Body of pancreas (tissue), 4 donors: Measurements from ENCODE around the gene ADSS1. TPM values are rescaled to one million over a fixed set of nuclear protein-coding genes. Genes with fewer than 3 reads are reported as not detected.
A peak's percentile ranks its signal among the peaks of the same experiment; 100 is the strongest.

Experiments
- ATAC-seq: fragments of 150-250 bp; one replicate; pipeline ENCODE4 v1.9.1; 2016
- DNase-seq, 4 donors: peaks; one replicate each; pipeline ENCODE4 v3.0.0-alpha.2; 2019
- H3K27ac ChIP-seq, 4 donors: fragments of 200-600 bp; sonication (generic); 1 replicate in 3 of 4; 2 replicates in 1 of 4; pipeline versions ENCODE4 v1.5.1 to v1.6.1; 2016 to 2019; ENCODE audit warnings: mild to moderate bottlenecking in 1 of 4, mixed read lengths in 1 of 4, moderate library complexity in 1 of 4
- H3K27me3 ChIP-seq, 2 donors: fragments of 200-600 bp; sonication (generic); one replicate each; pipeline ENCODE4 v1.6.0; 2016; ENCODE audit warnings: mild to moderate bottlenecking in 1 of 2
- H3K36me3 ChIP-seq, 2 donors: fragments of 200-600 bp; sonication (generic); replicated peaks in 1 of 2; 2 replicates each; pipeline ENCODE4 v1.5.1; 2016; ENCODE audit warnings: low read depth in 2 of 2; ENCODE audit not compliant: insufficient read depth in 1 of 2
- H3K4me1 ChIP-seq: fragments of 200-600 bp; sonication (generic); one replicate; pipeline ENCODE4 v1.6.0; 2016
- H3K4me3 ChIP-seq, 2 donors: fragments of 200-600 bp; sonication (generic); 1 replicate in 1 of 2; 2 replicates in 1 of 2; pipeline ENCODE4 v1.5.1; 2016 to 2019
- H3K9me3 ChIP-seq, 3 donors: fragments of 200-600 bp; sonication (generic); 1 replicate in 2 of 3; 2 replicates in 1 of 3; pipeline ENCODE4 v1.5.1; 2016
- POLR2A ChIP-seq, 3 donors: fragments of 450-650 bp; IDR thresholded peaks; one replicate each; pipeline ENCODE4 v1.6.1; 2016; ENCODE audit warnings: antibody characterized with exemption in 3 of 3, mild to moderate bottlenecking in 2 of 3
- WGBS, 2 donors: methylation state at CpG; one replicate each; pipeline ENCODE4 v1.1.5; 2017; 5-methylcytosine and 5-hydroxymethylcytosine counted together
- intact Hi-C: fragments of 100-400 bp; cut with DNase I; formaldehyde crosslinking; loops from one replicate; pipeline ENCODE4 v1.15.1; 2023
- total RNA-seq, 2 donors: library from RNA; depleted of rRNA; stranded (reverse); fragments of >200 nt; gene quantifications; one replicate each; pipeline ENCODE4 v1.1.0, GENCODE V29; 2016
- TF ChIP-seq, protein P1 (sequence below), 7 experiments: fragments of 450-650 bp in 4 of 7; fragments of 200-600 bp in 3 of 7; sonication (generic) in 3 of 7; IDR thresholded peaks; one replicate each; pipeline ENCODE4 v1.5.1; 2016 to 2019; ENCODE audit warnings: antibody characterized with exemption in 7 of 7

The ADSS1 gene
- total RNA-seq, 2 donors from 2014 or later, result 4.0 to 4.7 TPM

DNA sequence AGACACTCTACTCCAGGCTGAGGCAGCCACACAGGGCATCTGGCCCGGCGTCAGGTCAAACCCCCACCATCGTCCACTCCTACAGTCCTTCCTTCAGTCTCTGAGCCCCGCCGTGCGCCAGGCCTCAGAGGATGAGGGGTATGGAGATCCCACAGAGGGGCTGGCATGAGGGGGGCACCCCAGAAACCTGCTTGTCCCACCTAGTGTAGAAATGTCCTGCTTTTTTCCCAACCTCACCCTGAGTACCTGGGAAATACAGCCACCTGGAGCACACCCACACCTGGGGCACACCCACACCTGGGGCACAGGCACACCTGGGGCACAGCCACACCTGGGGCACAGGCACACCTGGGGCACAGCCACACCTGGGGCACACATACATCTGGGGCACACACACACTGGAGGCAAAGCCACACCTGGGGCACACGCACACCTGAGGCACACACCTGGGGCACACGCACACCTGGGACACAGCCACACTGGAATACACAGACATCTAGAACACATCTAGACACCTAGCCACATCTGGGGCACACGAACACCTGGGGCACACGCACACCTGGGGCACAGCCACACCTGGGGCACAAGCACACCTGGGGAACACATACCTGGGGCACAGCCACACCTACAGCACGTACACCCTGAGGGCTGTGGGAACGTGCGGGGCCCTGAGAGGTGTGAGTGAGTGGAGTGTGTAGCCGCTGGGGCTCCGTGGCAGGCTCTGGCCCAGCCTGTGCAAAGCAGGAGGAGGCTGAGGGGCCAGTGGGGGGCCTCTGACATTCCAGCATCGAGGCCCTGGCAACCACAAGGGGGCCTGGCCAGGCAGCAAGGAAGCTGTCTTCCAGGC, 53.2 kb downstream of the ADSS1 start:
- no peaks in the 10 kb centered on the region for H3K9me3 ChIP-seq
- WGBS, 2 donors, result 77 to 83% methylated on average over 4 to 16 of the region's 16 CpGs
- no peaks in the 10 kb centered on the region for H3K27me3 ChIP-seq
- no peak for TF ChIP-seq POLR2A (IDR thresholded peaks at IDR 0.05)
- TF ChIP-seq, protein P1, sequence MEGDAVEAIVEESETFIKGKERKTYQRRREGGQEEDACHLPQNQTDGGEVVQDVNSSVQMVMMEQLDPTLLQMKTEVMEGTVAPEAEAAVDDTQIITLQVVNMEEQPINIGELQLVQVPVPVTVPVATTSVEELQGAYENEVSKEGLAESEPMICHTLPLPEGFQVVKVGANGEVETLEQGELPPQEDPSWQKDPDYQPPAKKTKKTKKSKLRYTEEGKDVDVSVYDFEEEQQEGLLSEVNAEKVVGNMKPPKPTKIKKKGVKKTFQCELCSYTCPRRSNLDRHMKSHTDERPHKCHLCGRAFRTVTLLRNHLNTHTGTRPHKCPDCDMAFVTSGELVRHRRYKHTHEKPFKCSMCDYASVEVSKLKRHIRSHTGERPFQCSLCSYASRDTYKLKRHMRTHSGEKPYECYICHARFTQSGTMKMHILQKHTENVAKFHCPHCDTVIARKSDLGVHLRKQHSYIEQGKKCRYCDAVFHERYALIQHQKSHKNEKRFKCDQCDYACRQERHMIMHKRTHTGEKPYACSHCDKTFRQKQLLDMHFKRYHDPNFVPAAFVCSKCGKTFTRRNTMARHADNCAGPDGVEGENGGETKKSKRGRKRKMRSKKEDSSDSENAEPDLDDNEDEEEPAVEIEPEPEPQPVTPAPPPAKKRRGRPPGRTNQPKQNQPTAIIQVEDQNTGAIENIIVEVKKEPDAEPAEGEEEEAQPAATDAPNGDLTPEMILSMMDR (IDR thresholded peaks at IDR 0.05), result no peak
- peaks cover 52% of the 10 kb centered on the region for H3K4me1 ChIP-seq
- peaks cover 4 to 10% of the 10 kb centered on the region in 2 donors for H3K36me3 ChIP-seq
- intact Hi-C loops, result no loop called here
- no peak for DNase-seq
- no peak overlapping the region for H3K4me3 ChIP-seq
- no peak for ATAC-seq
- peak overlapping the region in 2 of 4 donors; percentile 22 to 81 for H3K27ac ChIP-seq

DNA sequence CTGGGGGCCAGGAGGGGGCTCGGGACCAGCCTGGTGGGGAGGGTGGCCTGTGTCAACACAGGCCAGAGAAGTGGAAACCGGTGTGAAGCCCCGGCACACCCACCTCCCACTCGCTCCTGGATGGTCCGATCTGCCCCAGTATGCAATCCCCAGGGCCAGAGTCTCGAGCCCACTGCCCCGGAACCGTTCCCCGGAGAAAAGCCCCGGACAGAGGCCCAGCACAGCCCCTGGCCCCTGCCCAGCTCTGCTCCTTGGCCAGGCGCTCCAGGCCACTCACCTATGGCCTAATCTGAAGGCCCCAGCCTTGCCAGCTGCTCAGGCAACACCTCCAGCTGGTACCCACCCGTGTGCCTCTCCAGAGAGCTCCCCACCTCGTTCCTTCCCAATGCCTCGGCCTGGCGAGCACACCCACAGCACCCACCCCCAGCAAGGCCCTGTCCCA, 53.8 kb downstream of the ADSS1 start:
- Histone ChIP-seq H3K9me3 (no peaks in the 10 kb centered on the region), H3K4me1 (peaks cover 52% of the 10 kb centered on the region), H3K27ac (peak overlapping the region in 2 of 4 donors; percentile 16 to 81), H3K27me3 (no peaks in the 10 kb centered on the region), H3K36me3 (peaks cover 0 to 5% of the 10 kb centered on the region in 2 donors), H3K4me3 (no peak overlapping the region)
- ATAC-seq, result no peak
- intact Hi-C loops, result no loop called here
- no peak for DNase-seq
- 61 to 68% methylated on average over 5 to 15 of the region's 15 CpGs for WGBS, 2 donors
- TF ChIP-seq, protein P1 (IDR thresholded peaks at IDR 0.05), result no peak
- TF ChIP-seq POLR2A (IDR thresholded peaks at IDR 0.05), result no peak

DNA sequence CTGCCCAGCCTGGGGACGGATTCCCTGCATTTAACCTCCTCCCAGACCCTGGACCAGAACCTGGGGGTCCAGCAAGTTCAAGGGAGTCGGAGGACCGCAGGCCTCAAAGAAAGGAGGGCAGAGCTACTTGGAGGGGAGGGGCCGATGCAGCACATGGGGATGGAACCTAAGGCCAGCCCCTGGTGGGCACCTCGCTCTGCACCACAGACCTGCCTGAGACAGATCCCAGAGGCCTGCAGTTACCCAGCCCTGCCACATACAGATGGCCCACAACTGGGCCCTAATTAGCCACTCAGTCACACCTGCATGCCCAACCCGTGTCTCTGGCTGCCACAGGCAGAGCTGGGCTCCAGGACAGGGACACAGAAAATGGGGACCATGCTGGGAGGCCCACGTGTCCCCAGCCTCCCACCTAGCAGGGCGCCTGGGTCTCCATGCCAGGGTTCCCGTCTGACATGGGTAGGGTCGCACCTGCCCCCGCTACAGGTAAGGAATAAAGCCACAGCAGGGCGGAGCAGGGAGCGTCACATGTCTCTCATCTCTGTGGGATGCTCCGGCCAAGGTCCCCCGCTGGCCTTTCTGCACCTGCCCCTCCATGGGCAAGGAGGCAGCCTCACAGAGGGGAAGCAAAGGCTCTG, 54.8 kb downstream of the ADSS1 start:
- no peak for ATAC-seq
- Histone ChIP-seq H3K9me3 (no peaks in the 10 kb centered on the region), H3K4me1 (peaks cover 44% of the 10 kb centered on the region), H3K36me3 (peaks cover 0 to 3% of the 10 kb centered on the region in 2 donors), H3K4me3 (no peak overlapping the region), H3K27me3 (no peaks in the 10 kb centered on the region), H3K27ac (peak overlapping the region in 1 of 4 donors; percentile 81)
- TF ChIP-seq POLR2A (IDR thresholded peaks at IDR 0.05), result no peak
- TF ChIP-seq, protein P1 (IDR thresholded peaks at IDR 0.05), result no peak
- no peak for DNase-seq
- 85 to 100% methylated on average over 5 to 15 of the region's 15 CpGs for WGBS, 2 donors
- intact Hi-C loops, result no loop called here

DNA sequence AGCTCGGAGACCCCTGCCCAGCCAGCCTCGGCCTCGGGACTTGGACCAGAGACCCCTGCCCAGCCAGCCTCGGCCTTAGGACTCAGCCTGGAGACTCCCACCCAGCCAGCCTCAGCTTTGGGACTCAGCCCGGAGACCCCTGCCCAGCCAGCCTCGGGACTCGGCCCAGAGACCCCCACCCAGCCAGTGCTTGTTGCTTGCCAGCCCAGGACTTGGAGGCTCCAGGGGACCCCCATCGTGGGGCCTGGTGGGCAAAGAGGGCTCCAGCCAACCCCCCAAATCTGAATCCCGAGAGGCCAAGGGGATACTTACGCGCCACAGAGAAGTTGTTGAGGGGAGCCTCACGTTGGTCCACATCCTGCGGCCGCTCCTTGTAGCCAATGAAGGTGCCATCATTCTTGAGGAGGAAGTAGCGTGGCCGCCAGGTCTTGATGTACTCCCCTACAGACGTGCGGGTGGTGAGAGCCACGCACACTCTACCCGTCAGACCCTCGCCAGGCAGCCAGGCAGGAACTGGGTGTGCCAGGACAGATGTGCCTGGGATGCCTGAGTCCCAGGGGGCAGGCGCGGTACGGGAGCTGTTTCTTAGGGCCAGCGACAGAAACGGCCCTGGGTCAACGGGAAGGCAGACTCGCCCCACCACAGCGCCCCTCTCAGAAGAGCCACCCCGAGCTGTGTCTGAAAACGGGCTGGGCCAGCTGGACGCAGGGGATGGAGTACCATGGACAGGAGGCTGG, 55.9 kb downstream of the ADSS1 start:
- peaks cover 43% of the 10 kb centered on the region for H3K4me1 ChIP-seq
- H3K27me3 ChIP-seq, result no peaks in the 10 kb centered on the region
- no peak overlapping the region for H3K4me3 ChIP-seq
- H3K27ac ChIP-seq, result no peak overlapping the region
- WGBS, 2 donors, result 76 to 92% methylated on average over 4 to 32 of the region's 32 CpGs
- ATAC-seq (no peak), DNase-seq (no peak)
- TF ChIP-seq POLR2A (IDR thresholded peaks at IDR 0.05), result no peak
- TF ChIP-seq, protein P1 (IDR thresholded peaks at IDR 0.05), result no peak
- H3K36me3 ChIP-seq, result peaks cover 0 to 3% of the 10 kb centered on the region in 2 donors
- no peaks in the 10 kb centered on the region for H3K9me3 ChIP-seq
- intact Hi-C loops, result no loop called here
